ENCODE results near the gene ITM2C.

The ITM2C gene

GRCh38 chr2:230907361-230908091 lies 42.8 kb downstream of the ITM2C start:
- no peak for FAIRE-seq
- DNase-seq (ENCODE audit: low spot score), result no peak

- FAIRE-seq (no peak), DNase-seq (ENCODE audit: low spot score) (no peak)
Observed at GRCh38 chr2:230908092-230908594, 43.4 kb downstream of the ITM2C start.

DNA sequence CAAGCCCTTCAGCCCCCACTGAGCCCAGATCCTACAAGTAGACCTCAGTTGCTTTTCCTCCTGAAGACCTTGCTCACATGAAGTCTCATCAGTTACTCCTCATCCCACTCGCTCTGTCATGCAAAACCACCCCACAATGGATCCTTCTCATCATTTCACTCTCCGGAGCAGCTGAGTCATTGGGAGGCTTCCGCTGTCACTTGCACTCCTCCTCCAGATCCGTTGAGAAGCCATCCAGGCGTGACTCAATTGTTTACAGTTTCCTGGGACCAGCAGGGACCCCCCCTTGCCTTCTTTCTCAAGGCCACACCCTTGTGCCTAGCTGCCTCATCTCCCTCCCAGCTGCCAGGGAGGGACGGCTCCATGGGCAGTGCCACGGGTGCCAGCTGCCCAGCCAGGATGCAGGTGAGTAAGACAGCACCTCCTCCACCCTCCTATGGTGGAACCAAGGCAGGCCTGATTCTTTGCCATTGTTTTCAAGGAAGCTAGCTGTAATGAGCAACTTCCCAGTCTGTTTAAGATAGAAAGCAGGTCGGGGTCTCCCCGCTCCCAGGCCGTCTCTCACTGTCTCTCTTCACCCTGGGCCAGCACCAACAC lies 44.0 kb downstream of the ITM2C start:
- DNase-seq (ENCODE audit: low spot score) (peak; percentile 96), FAIRE-seq (peak; percentile 95)

DNA sequence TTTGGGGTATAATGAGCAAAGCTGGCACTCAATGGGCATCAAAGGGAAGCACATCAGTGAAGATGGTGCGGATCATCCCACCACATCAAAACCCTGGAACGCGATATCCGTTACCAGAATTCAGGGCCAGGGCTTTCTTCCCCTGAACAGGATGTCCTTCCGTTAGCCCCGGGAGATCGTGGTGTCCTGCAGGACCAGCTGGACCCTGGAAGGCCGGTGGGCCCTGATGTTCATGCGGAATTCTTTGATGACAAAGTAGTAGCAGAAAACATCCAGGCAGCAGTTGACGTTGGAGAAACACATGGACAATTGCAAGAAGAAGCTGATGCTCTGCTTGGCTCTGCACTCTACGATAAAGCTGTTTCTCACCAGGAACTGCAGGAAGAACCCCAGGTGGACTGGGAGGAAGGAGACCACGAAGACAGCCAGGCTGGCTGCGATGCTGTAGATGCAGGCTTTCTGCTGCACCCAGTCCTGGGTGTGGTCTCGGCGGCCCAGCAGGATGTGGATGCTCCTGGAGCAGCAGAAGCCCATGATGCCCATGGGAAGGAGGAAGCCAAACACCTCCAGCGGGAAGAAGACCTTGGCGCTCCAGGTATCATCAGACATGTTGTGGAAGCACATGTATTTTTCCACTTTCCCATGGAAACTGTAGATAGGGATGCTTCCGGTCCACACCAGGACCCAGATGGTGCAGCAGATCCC lies 45.3 kb downstream of the ITM2C start:
- FAIRE-seq (no peak), DNase-seq (ENCODE audit: low spot score) (no peak)

- DNase-seq (ENCODE audit: low spot score) (no peak), FAIRE-seq (no peak)
Observed at GRCh38 chr2:230910546-230911177, 45.9 kb downstream of the ITM2C start.

GRCh38 chr2:230912046-230912445 lies 47.3 kb downstream of the ITM2C start:
- DNase-seq (ENCODE audit: low spot score), result no peak
- no peak for FAIRE-seq

- FAIRE-seq, result no peak
- DNase-seq (ENCODE audit: low spot score), result no peak
Observed at GRCh38 chr2:230912724-230913123, 48.0 kb downstream of the ITM2C start.

DNA sequence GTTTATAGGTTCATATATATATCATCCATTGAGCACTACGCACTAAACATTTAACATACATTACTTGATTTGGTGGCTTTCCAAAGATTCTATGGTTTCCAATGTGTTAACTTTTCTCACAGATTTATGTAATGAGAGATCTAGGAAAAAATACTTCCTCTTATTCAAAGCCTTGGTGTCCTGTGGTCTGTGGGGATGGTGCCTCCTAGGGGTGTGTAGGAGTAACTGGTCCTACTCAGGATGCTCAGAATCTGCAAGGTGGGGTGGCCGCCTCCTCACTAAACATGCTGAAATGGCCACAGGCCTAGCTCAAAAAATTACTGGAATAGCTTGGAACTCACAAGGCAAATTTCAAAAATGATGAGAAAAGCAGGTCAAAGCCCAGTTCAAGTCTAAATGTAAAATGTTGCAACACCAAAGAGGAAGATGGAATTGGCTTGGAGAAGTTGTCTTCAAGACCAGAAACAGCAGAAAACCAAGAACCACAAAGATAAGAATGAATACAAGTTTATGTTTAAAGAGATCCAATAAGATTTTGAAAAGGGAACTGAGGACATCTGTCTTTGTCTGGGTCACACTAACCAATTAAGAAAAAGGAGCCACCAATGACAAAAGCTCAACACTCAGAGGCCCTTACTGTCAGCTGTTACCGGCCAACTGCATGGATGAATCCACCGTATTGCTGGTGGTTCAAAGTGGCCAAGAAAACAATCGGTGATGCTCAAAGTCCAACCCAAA lies 48.8 kb downstream of the ITM2C start:
- no peak for DNase-seq (ENCODE audit: low spot score)
- no peak for FAIRE-seq

DNA sequence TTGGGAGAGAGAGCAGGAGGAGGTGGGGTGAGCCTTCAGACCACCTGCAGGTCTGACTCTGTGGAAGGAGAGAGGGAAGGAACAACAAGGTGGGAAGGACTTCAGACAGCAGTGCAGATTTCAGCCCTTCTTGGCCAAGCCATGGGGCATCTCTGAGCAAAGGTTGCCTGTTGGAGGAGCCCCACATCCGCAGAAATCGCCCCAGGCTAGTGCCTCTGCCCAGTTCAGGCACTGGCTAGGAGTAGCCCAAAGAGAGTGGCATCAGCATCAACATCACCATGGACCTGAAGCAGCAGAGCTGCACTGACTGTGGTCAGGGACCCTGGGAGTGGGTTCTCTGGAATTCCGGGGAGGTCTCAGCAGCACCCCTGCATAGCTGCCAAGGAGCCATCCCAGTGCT lies 50.1 kb downstream of the ITM2C start:
- no peak for FAIRE-seq
- no peak for DNase-seq (ENCODE audit: low spot score)

GRCh38 chr2:230915319-230915718 lies 50.6 kb downstream of the ITM2C start:
- DNase-seq (ENCODE audit: low spot score) (no peak), FAIRE-seq (no peak)

DNA sequence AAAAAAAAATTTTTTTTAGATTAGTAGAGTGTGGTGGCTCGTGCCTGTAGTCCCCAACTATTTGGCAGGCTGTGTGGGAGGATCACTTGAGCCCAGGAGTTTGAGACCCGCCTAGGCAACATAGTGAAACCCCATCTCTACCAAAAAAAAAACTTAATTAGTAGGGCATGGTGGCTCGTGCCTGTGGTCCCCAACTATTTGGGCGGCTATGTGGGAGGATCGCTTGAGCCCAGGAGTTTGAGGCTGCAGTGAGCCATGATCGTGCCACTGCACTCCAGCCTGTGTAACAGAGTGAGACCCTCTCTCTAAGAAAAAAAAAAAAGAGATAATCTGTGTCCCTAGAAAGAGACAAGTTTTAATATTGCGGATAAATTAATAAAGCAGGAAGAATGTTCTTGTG lies 51.5 kb downstream of the ITM2C start:
- no peak for DNase-seq (ENCODE audit: low spot score)

DNA sequence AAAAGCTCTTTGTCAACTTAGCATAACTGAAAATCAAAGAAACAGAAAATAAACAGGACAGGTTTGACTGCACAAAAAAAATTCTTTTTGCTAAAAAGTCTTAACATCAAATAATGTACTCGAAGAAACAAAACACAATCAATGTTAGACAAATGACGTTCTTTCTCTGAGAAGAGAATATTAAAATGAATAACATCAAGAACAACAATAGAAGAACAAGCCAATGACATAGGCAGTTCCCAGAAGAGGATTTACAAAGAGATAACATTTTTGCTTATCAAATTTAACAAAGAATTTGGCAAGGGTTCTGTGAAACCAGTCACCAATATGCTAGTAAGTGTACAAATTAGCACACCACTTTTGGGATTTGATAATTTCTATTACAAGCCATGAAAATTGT lies 54.5 kb downstream of the ITM2C start:
- FAIRE-seq (no peak), DNase-seq (ENCODE audit: low spot score) (no peak)

More for the DNA sequence above, 51.5 kb downstream of the ITM2C start:
- no peak for FAIRE-seq

GRCh38 chr2:230919681-230920080 lies 54.9 kb downstream of the ITM2C start:
- no peak for FAIRE-seq
- DNase-seq (ENCODE audit: low spot score), result no peak

- FAIRE-seq (no peak), DNase-seq (ENCODE audit: low spot score) (no peak)
Observed at GRCh38 chr2:230920167-230920566, 55.4 kb downstream of the ITM2C start.

GRCh38 chr2:230921806-230922595 lies 57.3 kb downstream of the ITM2C start:
- FAIRE-seq (no peak), DNase-seq (ENCODE audit: low spot score) (no peak)

GRCh38 chr2:230922951-230923717 lies 58.4 kb downstream of the ITM2C start:
- DNase-seq (ENCODE audit: low spot score) (no peak), FAIRE-seq (no peak)

GRCh38 chr2:230924092-230924469 lies 59.3 kb downstream of the ITM2C start:
- DNase-seq (ENCODE audit: low spot score), result no peak
- FAIRE-seq, result no peak

DNA sequence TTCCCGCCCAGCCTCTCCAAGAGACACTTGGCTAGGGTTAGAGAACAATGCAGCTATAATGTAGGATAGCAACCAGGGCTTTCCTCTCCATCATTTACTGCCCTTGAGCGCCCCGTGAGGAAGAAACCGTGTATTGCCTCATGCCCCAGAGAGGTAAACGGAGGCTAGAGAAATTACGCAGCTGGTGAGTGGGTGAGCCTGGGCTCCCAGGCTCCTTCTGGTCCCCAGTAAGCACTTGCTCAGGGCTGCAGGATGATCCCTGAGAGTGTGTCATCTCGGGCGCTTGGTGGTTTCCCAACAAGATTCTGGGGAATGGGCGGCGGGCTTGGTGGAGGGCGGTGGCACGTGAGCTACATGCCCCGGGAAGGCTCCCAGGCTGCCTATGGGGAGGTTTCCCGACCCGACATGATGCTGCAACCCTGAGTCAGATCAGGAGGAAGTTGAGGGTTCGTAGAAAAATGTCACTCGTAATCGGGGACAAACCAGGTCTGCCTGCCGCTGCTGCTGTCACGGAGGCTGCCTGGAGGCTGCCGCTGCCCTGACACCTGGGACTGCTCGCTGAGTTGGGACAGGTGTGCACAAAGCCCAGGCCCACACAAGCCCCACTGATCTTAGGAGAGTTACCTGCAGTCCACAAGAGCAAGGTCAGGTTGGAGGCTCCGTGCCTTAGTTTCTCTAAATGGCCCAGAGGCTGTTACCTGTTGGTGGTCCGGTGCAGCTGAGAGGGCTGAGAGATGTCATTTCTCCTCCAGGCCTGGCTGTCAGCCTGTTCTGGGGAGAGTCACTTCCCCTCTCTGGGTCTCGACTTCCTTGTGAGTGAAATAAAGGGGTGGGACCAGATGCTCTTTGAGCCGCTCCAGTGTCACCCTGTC lies 60.0 kb downstream of the ITM2C start, which contains the start of gene GPR55:
GPR55 (minus strand) TSS at position 773 of the 872 bp plus-strand sequence. CDS start 14,280 bp downstream, outside the sequence.
- DNase-seq (ENCODE audit: low spot score) (no peak), FAIRE-seq (no peak)
